Activated CD4-positive, alpha-beta T cell treated with anti-CD3 and anti-CD28 coated beads for 4 hours (primary cell): ENCODE data around the gene CEP112.

Source experiments
- DNase-seq, 2 donors: peaks; one replicate each; pipeline ENCODE4 v3.0.0-alpha.2; 2020

Gene CEP112

DNA sequence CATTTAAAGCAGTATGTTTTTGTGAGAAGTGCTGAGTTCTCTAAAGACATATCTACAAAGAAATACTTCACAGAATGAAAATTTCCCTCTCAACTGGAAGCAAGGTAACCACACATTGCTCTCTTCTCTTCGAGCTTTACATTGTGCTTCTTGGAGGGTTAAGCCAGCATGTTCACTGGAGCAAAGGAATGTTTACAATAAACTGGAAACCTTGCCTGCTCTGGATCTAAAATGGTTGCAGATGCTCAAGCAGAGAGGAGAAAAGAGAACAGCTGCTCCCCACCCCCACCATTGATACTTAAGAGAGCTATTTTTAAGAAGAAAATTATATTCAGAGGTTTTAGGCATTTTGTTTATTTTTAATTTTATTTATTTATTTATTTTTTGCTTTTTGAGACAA, 213.1 kb downstream of the CEP112 start:
- DNase-seq: no peak

GRCh38 chr17:65977041-65977440, 214.9 kb downstream of the CEP112 start:
- DNase-seq: no peak

GRCh38 chr17:65975878-65976277, 216.1 kb downstream of the CEP112 start:
- no peak for DNase-seq

GRCh38 chr17:65973237-65973636, 218.7 kb downstream of the CEP112 start:
- DNase-seq: no peak

- DNase-seq: no peak
These were observed 224.6 kb downstream of the CEP112 start for GRCh38 chr17:65967372-65967771.

DNA sequence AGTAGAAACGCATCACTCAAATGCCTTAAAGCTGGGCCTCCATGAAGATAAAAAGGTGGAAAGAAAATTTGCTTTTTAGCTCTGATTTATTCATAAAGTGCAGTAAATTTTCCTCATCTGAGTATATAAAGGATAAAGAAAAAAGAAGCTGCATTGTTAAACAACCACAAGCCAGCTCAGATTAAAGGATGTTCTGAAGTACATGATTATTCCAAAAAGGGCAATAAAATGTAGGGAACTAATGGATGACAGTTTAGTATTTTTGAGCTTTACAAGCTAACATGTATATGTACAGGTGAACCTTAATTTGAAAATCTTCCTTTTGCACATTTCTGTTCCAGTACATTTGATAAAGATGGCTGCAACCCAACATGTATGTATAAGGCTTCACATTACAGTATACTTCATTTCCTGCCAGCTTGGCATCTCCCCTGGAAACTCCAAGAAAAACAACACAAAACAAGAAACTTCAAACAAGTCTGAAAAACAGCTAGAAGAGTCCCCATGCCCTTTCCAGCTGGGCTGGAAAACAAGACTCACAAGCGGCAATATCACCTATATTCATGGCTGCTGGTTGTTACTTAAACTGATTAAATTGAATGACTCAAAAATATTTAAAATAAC, 225.7 kb downstream of the CEP112 start:
- no peak for DNase-seq

GRCh38 chr17:65963179-65963578, 228.8 kb downstream of the CEP112 start:
- no peak for DNase-seq

DNA sequence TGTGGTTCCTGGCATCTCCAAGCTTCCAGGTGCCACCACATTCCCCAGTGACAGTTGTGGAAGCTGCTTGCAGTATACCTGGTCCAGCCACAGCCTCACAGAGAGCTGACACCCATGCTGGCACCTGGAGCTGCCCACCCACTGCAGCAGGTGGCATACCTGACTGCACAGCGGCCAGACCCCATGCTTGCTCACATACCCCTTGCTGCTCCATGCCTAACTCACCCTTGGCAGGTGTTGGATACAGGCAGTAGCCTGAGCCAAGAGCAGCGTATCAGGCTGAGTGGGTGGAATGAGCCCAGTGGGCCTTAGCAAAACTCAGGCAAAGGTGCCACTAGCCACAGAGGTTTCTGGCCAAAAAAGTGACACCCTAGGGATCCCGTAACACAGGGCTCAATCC, 232.3 kb downstream of the CEP112 start:
- no peak for DNase-seq

DNA sequence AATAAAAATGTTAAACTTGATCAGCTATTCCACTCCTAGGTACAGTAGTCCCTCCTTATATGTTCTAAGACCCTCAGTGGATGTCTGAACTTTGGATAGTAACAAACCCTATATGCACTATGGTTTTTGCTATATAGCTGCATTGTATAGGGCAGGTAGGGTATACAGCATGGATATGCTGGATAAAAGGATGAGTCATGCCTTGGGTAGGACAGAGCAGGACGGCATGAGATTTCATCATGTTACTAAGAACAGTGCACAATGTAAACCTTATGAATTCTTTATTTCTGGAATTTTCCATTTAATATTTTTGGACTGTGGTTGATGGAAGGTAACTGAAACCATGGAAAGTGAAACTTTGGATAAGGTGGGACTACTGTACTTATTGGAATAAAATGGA, 235.1 kb downstream of the CEP112 start:
- DNase-seq: no peak

DNA sequence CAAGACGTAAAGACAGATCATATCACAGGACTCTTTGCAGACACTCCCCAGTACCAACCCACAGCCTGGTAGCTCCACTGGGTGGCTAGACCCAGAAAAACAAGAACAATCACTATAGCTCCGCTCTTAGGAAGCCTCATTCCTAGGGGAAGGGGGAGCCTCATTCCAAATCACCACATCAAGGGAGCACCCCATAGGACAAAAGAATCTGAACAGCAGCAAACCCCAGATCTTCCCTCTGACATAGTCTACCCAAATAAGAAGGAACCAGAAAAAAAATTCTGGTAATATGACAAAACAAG, 237.8 kb downstream of the CEP112 start:
- no peak for DNase-seq

GRCh38 chr17:65953316-65954147, 238.4 kb downstream of the CEP112 start:
- no peak for DNase-seq

GRCh38 chr17:65952586-65952985, 239.3 kb downstream of the CEP112 start:
- no peak for DNase-seq

- DNase-seq: no peak
These were observed 239.9 kb downstream of the CEP112 start for GRCh38 chr17:65952015-65952414.

DNA sequence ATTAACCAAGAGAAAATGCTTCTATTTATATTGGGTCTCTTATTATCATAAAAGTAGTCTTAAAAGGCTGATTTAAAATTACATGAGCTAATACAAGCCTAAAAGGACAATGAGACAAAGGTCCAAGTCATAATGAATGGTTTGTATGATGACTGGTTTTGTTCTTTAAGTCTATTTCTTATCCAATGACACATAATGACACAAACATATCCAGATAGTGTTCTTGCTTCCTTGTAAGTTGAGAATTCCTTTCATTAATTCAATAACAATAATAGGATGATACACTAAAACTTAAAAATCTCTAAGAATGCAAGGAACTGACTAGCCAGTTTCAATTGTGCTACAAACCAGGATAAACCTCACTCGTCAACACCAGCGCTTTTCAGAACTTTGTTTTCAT, 244.1 kb downstream of the CEP112 start:
- DNase-seq: no peak

- DNase-seq: no peak
These were observed 249.3 kb downstream of the CEP112 start for GRCh38 chr17:65942592-65942991.

GRCh38 chr17:65941356-65941899, 250.5 kb downstream of the CEP112 start:
- DNase-seq: no peak

GRCh38 chr17:65936013-65936412, 255.9 kb downstream of the CEP112 start:
- no peak for DNase-seq

DNA sequence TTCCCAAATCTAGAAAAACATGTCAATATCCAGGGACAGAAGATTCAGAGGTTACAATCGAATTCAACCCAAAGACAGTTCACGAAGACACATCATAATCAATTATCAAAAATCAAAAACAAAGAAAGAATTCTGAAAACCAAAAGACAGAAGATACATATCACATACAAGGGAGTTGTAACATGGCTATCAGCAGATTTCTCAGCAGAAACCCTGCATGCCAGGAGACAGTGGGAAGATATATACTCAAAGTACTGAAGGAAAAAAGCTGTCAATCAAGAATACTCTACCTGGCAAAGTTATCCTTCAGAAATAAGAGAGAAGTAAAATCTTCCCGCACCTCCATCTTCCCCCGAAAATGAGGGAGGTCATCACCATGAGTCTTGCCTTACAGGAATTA, 258.6 kb downstream of the CEP112 start:
- DNase-seq: no peak

DNA sequence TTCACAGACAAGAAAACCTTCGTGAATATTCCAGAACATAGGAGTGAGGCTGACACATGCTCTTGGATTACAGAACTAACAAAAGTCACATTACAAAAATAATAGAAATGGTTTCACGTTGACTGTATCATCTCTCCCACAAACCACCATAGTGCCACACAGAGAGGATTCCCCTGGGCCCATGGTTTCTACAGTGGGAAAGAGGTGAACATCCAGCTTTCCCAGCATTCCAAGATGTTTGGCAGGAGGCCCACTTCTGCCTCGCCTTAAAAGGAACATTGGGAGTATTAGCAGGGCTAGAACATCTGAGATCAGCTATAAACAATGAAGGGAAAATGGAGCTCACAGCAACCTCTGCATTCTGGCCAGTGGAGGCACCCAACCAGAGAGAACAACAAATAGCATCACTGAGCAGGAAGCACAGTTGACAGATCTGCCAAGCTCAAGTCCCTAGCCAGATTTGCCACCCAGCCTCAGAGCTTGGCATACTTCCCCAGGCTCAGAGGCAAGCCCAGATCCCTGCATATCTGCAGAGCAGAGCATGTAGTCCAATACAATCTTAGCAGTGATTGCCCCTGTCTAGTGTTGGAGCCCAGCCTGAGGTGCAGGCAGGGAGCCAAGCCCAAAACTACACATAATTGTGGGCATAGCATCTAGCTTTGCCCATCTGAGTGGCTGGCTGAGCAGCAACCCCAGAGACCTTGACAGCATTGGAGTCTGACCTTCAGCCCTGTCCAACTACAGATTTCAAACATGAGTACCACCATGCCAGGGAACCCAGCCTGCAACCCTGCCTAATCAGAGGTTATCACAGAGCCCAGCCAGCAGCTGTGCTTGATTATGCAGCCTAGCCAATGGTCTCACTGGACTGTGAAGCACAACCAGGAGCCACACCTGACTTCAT, 260.4 kb downstream of the CEP112 start:
- DNase-seq: no peak

DNA sequence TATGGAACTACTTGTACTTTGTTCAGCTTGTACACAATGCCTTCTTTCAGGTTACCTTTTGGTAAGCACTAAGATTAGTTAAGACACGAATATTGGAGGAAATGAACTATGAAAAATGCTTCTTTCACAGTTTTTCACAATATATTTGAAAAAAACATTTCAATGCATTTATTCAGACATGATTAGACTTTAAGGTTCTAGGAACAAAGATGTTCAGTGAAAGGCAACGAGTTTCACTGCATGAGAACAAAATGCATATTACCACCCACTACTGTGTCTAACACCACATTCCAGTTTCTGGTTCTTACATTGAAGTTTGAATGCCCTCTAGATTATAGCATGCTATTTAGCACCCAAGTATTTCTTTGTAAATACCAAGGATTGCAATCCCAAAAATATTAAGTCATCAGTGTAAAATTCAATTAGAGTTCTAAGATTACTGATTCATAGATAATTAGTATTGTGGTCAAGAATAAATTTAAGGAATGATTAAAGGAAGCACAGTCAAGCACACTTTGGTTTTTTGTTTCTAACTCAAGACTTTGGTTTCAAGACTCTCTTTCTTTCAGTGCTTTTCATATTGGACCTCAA, 261.7 kb downstream of the CEP112 start:
- DNase-seq: no peak

DNA sequence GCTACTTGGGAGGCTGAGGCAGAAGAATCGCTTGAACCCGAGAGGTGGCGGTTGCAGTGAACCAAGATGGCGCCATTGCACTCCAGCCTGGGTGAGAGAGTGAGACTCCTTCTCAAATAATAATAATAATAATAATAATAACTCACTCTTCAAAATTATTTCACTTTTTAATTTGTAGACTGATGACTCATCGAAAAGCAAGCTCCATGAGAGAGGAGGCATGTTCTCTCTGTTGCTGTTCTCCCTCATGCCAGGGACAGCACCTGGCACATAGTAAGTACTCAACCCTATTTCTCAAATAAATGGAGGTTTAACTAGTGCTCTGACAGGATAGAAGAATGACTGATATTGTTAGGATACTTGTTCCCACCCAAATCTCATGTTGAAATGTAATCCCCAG, 265.3 kb downstream of the CEP112 start:
- no peak for DNase-seq

- DNase-seq: no peak
These were observed 266.2 kb downstream of the CEP112 start for GRCh38 chr17:65925606-65926307.
